Activated naive CD4-positive, alpha-beta T cell treated with Interleukin-2 at 50 U/mL for 16 hours (primary cell): ENCODE results near the gene SOX10.

ENCODE experiments used
- DNase-seq: peaks from one replicate; pipeline ENCODE4 v3.0.0-alpha.2; 2020

Gene SOX10

DNA sequence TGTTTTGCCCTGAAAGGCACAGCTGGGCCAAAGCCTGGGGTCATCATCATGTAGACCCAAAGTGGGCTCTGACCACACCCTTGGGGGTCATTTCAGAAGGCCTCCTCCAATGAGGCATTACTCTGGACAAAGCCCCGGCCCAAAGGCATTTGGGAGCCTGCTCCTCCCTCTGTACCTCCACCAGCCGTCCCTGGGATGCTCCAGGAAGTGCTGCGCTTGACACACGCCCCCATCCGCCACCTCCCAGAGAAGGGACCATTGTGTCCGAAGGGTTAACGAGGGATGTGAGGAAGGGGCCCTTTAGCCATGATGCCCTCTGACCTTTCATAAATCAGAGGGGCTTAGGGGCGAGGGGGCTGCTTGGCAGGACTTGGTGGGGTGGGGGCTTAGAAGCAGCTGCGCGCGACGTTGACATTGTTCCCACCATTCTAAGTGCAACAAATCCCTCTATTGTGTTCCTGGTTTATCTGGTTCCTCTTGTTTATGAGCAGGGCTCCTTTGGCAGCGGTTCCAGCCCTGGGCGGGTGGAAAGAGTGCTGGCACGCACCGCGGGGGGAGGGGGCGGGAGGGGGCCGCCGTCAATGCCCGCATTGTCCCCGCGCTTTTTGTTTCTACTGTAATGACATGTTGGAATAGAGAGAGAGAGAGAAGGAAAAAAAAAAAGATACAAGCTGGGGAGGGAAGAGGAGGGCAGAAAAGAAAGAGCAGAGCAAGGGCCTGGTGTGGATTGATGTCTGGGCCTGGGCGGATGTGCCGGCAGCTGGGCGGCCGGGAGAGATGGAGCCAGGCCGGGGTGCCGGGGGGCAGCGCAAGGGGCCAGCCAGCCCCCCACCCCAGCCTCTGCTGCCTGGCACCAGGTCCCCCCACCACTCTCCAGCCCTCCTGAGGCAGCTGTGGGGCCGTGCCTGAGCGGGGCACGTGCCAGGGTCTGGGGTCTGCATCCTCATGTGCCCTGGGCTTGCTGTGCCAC is 32.1 kb upstream of the SOX10 start:
- no peak for DNase-seq

DNA sequence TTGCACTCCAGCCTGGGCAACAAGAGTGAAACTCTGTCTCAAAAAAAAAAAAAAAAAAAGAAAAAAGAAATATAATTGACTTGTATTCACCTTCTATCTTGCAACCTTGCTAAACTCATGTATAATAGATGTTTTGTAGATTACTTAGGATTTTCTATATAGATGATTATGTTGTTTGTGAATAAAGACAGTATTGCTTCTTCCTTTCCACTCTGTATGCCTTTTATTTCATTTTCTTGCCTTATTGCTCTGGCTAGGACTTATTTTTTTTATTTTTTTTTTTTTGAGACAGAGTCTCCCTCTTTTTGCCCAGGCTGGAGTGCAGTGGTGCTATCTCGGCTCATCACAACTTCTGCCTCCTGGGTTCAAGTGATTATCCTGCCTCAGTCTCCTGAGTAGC is 29.7 kb upstream of the SOX10 start:
- no peak for DNase-seq

DNA sequence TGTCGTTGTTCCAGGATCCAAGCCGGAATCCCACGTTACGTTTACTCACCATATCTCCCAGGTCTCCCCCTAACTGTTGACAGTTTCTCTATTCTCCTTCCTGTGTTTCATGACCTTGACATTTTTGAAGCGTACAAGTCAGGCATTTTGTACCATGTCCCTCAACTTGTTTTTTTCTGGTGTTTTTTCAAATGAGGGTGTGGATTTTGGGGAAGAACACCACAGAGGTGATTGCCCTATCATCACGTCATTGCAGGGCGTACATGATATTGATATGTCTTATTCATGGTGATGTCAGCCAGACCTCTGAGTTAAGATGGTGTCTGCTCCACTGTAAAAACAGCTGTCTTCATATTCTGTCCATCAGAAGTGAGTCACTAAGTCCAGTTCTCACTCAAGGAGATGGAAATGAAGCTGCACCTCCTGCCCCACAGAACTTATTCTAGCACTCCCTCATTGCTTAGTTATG is 28.3 kb upstream of the SOX10 start:
- DNase-seq = no peak

DNA sequence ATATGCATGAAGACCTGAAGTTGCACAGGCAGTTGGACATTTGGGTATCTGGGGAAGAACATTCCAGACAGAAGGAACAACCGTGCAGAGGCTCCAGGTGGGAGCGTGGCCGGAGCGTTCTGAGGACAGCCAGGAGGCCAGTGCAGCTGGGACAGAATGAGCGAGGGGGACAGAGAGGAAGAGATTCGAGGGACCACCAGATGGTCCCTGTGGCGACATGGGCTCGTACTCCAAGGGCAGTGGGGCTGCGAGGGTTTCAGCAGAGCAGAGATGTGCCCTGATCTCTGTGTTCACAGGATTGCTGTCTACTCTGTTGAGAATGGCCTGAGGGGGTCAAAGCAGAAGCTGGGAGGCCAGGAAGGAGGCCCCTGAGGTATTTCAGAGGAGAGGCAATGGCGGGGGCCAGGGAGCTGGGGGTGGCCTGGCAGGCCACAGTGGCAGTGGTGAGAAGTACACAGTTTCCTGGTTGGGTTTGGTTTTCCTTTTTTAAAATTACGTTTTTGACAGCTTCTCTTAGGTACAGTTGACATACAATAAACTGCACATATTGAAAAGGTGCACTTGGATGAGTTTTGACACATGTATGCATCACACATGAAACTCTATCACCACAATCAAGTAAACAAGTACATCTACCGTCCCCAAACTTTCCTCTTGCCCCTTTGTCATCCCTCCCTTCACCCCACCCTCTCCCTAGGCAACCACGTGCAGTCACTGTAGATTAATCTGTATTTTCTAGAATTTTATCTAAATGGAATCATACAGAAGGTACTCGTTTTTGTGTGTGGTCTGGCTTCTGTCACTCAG is 24.8 kb upstream of the SOX10 start:
- no peak for DNase-seq

DNA sequence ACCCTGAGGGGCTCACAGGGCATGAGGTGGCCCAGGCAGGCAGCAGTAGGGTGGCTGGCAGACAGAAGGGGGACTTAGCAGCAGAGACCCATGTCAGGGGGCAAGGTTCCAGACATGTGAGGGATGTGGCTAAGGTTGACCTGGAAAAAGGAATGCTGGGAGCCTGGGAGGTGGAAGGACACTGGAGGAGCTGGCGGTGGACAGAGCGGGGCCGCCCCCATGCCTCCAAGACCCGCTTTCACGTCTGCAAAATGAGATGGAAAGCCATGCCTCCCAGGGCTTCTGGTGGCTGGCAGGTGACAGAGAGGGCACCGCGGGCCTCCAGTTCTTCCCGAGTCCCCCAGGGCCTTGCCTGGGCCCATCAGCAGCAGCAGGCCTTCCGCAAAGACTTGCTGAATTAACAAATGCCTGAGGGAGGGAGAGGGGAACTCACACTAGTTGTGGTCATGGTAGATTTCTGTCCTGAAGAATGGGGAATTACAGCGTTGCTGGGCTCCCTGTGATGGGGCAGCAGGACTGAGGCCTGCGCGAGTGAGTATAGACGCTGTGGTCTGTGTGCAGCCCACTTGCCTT is 23.1 kb upstream of the SOX10 start:
- DNase-seq = no peak

DNA sequence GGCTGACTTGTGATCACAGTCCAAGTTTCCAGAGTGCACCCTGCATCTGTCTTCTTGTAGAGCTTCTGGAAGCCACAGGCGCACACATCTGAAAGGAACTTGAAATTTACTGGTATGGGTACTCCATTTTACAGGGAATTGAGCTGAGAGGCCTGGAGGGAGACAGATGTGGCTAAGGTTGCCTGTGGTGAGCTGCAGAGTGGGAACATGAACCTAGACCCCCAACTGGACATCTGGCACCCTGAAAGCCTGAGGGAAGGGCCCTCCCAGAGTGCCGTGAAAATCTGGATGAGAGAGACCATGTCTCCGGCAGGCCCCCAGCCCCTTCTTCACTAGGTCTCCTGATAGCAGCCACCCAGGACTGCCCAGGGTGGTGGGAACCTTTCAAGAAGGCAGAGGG is 22.6 kb upstream of the SOX10 start:
- no peak for DNase-seq

DNA sequence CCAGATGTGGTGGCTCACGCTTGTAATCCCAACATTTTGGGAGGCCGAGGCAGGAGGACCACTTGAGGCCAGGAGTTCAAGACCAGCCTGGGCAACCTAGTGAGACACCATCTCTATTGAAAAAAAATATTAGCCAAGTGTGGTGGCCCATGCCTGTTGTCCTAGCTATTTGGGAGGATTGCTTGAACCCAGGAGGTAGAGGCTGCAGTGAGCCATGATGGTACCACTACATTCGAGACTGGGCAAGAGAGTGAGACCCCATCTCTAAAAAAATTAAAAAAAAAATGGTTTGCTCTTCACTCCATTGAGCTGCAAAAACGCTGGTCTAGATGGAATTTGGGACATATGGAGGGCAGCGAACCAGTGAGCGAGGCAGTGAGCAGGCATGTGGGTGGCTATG is 21.6 kb upstream of the SOX10 start:
- DNase-seq = no peak

DNA sequence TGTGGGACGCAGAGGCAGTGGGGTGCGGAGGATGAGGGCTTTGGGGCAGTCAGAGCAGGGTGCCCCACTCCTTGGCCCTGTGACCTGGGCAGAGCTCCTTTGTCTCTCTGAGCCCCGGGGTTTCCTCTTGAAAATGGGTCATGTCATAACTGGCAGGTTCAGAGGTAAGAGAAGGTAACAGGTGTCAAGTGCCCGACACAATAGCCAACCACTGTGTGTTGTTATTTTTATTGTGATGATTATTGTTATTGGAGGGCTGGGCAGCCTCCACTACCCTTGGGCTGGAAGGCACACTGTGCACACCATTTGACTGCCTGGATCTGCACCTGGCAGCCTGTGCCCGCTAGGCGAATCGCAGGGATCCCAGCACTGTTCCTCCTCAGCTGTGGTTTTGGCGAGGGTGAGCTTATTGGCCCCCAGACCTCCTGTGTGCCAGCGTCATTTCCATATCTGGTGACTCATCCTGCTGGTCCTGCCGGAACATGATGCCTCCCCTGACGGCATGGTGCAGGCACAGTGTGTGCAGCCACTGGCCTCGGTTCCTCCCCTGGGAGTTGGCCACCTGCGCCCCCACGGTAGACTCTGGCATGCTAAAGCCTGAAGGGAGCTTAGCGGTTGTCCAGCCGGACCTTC is 15.4 kb upstream of the SOX10 start:
- DNase-seq = no peak

DNA sequence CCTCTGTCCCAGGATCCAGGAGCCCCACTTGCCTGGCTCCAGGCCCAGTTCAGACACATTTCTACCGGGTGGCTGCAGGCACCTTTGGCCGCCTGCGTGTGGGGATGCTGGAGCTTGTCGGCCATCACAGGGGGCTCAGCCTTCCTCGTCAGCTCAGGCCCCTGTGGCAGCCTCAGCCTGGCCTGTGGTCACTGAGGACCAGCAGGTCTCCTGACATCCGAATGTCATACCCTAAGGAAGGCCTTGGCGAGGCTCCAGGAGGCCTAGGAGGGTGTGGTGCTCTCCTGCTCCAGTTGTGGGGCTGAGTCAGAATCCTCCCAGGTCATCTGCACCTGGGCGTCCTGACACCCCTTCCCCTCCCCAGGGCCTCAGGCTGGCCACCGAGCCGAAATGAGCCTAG is 14.9 kb upstream of the SOX10 start:
- no peak for DNase-seq

DNA sequence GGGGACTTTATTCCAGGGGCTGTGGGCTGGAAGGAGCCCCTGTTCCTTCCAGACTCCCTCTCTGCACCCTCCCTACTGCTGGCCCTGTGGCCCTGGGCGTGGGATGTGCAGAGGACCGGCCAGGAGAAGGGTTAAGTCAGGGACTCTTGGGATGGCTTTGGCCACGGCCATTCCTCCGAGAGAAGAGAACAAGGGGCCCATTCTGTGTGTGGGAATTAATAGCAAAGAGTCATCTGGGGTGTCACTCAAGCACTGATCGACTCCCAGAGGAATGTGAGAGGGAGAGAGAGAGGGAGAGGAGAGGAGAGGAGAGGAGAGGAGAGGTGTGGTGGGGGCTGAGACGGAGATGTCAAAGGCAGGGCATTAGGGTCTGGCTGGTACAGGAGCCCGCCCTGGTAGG is 14.2 kb upstream of the SOX10 start:
- DNase-seq = no peak

DNA sequence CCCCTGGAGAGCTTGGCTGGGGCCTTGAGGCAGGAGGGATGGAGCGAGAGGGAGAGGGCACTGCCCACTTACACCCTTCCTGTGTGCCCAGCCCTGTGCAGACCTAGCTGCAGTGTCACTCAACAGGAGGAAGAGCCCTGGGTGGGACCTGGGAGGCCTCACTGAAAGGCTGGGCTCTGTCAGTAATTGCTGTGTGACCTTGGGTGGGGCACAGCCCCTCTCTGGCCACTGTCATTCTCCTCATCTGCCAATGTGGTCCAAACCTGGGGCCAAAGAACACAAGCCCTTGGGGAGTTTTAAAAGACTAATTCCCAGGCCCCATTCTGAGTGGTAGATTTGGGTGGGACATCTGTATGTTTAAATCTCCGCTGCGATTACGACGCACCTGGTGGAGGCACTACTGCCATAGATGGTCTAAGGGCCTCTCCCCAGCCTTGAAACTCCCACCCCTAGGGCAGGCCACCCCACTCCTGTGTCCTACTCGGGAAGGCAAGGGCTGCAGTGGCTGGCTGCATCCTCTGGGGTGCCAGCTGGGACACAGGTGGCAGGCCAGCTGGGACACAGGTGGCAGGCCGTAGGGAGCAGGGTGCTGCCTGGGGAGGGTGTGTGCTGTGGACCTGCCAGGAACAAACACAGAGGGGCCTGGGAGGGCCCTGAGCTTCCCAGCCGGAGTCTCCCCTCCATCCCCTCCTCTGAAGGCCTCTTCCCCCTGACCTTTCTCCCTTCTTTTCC is 12.3 kb upstream of the SOX10 start:
- no peak for DNase-seq

DNA sequence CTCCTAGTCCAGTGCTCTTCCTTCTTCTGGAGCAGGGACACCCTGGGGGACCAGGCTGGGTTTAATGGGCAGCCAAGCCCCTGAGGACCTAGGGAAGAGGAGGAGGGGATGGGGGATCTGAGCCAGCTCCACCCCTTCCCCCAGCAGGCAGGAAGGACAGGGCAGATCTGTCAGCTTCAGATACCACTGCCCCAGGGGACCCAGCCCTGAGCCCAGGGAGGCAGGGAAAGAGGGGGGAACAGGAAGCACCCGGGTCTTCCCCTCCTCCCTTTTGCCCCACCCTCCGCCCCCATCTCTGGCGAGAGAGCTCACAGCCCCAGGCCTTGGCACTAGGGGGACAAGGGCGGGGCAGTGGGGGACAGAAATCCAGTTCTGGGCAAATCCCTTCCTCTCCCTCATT is 11.7 kb upstream of the SOX10 start:
- no peak for DNase-seq

DNA sequence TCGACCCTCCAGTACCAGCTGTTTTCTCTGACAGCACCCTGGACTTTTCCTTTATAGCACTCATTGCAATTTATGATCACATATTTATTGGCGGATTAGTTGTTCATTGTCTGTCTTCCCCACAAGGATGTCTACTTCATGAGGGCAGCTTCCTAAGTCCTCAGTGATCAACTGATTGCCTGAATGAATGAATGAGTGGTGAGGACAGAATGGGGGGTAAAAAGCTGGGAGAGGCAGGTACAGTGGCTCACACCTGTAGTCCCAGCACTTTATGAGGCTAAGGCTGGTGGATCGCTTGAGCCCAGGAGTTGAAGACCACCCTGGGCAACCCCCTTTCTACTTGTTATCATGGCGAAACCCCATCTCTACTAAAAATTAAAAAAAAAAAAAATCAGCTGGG is 11.1 kb upstream of the SOX10 start:
- DNase-seq = no peak

DNA sequence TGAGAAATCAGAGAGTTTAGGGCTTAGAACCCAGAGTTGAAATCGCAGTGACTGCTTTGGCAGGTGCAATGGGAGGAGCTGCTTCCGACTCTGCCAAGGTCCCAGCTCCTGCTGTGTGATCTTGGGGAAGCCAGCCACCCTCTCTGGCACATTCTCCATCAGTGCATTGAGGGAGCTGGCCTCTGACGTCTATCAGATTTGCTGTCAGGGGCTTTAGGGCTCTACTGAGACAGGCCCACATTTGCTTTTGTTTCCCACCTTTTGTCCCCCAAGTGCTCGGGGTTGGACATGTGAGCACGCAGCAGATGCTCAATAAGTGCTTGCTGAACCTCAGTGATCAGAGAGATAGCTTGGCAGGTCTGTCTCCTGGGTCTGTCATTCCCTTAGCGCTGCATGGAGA is 10.6 kb upstream of the SOX10 start:
- DNase-seq = no peak

DNA sequence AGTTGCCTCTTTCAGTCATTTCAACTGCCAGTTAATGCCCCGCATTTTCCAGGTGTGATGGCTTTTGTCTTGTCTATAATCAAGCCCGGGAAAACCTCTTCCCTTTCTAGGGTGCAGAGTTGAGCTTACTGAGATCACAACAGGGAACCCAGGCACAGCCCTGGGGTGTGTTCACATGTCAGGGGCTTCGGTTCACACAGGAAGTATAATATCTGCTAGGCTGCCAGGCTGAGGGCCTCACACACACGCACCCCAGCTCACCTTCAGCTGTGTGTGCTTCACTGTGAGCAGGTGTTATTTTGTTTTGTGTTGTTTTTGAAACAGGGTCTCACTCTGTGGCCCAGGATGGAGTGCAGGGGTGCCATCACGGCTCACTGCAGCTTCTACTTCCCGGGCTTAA is 9.7 kb upstream of the SOX10 start:
- DNase-seq = no peak

DNA sequence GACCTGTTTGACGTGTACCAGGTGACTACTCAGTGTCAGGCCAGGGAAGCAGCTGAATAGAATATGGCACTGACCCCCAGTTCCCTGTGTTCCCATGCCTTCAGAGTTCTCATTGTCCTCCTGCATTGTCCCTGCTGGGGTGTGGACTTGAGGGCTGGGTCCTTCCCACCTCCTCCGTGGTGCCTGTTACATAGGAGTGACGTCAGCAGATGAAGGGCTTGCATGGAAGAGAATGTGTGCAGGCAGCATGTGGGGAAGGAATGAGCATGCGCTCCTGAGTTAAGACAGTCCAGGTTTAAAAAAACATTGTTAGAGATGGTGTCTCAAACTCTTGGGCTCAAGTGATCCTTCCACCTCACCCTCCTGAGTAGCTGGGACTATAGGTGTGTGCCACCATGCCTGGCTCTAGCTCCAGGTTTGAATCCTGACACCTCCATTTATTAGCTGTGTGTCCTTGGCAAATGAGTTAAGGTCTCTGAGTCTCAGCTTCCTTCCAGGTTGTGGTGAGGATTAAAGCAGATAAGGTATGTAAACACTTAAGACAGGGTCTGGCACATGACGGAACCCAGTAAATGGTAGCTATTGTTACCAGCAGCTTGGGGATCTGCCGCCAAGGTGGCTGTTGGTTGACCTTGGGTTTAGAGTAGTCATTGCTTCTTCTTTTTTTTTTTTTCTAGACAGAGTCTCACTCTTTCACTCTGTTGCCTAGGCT is 7.5 kb upstream of the SOX10 start:
- no peak for DNase-seq

DNA sequence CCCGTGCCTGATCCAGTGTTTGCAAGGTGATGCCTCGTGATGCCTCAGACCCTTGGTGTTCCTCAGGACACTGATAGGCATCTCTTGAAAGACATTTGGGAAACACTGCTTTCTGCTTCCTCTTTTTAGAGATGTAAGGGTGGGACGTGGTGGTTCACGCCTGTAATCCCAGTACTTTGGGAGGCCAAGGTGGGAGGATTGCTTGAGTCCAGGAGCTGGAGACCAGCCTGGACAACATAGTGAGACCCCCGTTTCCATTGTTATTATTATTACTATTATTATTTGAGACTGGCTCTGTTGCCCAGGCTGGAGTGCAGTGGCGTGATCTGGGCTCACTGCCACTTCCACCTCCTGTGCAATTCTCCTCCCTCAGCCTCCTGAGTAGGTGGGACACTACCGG is 6.5 kb upstream of the SOX10 start:
- no peak for DNase-seq

DNA sequence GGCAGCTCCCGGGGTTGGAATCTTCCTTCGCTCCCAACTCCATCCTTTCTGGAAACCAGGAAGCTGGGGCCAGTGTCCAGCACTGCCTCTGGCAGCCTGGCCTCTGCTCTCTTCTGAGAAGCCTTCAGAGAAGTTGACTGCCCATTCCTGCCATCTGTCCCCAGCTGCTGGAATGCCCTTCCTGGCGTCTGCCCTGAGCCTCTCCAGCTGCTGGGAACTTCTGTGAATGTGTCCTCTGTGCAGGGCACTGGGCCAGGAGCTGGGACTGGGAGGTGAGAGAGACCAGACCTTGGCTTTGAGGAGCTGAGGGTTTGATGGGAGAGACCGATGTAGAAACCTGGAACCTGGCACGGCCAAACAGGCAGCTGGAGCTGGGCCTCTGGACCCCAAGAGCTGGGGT is 5.9 kb upstream of the SOX10 start:
- no peak for DNase-seq

DNA sequence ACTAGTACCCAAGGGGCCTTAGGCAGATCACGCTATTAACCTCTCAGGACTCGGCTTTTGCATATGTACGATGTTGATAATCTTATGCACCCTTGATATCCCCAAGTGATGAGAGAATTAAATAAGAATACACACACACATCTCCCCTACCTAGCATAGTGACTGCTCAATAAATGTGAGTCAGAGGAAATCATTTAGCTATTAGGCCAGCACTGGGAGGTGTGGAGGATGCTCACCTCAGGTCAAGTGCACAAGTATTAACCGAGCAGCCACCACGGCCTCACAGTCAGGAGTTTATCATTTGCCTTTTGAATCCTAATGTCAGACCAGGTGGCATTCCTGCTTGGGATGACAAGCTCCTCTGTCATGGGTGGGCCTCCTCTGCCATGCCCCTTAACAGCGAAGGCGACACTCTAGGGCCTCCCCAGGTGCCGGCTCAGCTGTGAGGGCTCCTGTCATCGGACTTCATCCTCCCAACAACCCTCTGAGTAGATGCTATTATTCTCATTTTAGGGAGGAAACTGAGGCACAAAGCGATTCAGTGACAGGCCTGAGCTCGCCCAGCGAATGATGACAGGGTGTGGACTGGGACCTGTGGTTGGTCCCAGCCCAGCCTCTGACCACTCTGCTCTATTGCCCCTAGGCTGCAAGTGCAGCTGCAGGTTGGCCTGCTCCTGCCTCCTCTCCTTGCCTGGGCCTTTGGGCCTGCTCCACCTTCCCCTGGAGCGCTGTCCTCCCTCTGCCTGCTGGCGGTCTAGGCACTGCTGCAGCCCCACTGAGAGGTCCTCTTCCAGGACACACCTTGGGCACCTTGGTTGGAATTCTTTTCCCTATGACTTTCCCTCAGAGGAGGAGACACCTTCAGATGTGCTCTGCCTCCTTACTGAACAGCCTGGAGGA is 5.0 kb upstream of the SOX10 start:
- DNase-seq = no peak

DNA sequence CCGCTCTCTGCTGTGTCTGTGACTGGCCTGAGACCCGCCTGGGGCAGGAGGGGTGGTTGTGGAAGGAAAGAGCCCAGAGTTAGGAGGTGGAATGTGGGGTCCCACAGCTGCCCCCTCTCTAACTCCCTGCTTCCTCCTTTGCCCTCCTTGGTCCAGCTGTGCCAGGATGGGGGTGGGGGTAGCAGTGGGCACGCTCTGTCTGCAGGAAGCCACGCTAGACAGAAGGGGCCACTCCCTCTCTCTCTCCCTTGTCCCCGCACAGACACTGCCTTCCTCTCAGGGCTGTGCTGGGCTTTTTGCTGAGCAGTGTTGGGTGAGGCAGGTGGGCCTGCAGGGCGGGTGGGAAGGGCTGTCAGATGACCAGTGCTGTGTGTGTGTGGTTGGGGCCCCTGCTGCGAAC is 2.0 kb upstream of the SOX10 start:
- no peak for DNase-seq
